Stimulated activated CD4-positive, alpha-beta T cell treated with anti-CD3 and anti-CD28 coated beads, TNF-alpha, amount 100 ng/mL, for 4 hours (primary cell): ENCODE data around the gene RGS12.

ENCODE experiments used
- DNase-seq, 3 experiments: peaks; one replicate each; pipeline ENCODE4 v3.0.0-alpha.2; 2020; ENCODE audit warnings: low read depth in 3 of 3

RGS12 gene

DNA sequence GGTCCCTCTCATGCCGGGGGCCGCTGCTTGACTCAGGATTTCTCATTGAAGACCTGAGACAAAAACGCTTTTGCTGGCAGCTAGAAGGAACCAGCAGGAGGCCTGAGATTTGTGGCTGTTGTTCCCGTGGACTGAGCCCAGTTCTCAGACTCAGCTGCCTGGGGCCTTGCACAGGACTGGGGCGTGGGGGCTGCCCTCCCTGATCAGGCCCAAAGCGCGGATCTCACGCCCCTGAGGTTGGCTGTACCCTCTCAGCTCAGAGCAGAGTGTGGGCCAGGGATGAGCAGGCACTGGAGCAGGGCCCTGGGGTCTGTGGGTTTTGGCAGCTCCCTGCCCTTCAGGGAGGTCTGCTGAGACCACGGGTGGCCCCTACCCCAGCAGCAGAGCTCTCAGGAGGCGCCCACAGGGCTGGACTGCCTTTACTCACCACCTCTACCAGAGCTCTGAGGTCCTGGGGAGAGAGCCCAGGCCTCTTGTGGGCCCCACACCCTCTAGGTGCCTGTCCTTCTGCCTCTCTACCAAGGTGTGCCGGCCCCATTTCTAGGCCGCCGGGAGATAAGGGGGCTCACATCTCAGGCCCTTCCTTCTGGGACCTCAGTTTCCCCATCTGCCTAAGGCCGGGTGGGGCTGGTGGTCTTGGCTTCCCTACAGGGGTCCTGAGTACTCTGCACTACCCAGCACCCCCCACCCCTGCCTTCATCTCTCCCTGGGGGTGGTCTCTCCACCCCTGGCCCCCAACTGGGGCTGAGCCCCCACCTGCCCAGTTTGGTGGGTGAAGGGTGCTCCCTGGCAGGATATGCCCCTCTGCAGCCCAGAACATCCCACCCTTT, 38.3 kb upstream of the RGS12 start:
- DNase-seq = no peak

DNA sequence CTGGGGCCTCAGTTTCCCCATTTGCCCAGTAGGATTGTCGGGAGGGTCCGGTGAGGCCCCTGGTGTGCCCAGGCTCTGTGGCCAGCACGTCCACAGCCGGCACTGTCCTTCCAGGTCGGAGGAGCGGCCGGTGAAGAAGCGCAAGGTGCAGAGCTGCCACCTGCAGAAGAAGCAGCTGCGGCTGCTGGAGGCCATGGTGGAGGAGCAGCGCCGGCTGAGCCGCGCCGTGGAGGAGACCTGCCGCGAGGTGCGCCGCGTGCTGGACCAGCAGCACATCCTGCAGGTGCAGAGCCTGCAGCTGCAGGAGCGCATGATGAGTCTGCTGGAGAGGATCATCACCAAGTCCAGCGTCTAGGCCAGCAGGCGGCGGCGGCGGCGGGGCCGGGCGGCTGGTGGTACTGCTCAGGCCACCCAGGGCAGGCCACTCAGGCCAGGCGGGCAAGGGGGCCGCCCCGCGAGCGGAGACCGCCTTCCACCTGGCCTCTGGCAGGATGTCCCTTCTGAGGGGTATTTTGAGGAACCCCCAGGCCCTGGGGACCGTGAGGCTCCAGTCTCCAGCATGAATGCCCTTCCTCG, 37.1 kb upstream of the RGS12 start:
- no peak for DNase-seq

DNA sequence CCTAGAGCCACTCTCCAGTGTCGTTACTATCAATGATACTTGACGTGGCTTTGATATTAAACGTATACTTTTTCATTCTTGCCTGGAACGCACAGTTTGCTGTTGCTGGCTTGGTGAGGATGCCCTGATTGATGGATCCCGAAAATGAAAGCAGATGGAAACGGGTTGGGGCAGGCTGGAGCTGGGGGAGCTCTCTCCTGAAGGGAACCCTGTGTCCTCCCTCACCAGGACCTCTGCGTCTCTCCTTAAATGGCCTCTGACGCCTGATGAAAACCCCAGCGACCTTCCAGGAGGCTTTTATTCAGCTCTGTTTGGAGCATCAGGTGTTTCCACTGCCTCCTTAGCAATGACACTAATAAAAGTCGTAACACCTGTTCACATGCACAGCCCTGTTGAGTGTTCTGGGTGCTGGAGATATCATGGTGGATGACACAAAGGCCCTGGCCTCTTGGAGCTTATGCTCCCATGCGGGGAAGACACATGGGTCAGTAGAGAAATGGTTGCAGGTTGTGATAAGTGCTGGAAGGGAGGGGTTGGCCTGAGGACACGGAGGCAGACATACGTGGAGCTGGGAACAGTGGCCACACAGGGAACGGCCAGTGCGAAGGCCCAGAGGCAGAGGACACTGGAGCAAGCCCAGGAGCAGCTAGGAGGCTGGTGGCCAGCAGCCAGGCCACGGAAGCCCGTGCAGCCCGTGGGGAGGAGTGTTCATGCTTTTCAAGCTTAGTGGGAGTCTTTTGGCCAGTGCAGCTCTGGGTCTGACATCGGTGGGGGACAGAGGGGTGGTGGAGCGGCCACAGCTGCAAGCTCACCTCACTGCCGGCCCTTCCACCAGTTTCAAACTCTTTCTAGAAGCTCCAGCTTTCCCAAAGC, 36.4 kb upstream of the RGS12 start:
- DNase-seq = no peak

DNA sequence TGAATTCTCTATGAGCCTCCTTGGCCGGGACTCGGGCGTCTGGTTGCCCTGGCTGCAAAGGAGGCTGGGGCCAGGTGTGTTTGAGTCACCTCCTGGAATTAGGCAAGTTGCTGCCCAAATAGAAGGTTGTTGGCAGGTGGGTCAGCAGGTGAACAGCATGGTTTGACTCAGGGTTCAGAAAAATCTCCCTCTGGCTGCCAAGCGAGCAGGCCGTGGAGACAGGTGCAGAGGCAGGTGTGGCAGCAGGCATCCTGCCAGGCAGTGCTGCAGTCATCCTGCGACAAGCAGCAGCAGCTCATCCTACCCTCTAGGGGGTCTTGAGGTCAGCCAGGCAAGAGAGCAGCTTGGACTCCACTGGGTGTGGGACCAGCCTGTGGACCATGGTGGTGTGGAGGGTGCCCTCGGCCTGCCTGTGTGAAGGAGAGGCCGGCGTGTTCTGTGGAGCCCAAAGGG, 35.7 kb upstream of the RGS12 start:
- no peak for DNase-seq

DNA sequence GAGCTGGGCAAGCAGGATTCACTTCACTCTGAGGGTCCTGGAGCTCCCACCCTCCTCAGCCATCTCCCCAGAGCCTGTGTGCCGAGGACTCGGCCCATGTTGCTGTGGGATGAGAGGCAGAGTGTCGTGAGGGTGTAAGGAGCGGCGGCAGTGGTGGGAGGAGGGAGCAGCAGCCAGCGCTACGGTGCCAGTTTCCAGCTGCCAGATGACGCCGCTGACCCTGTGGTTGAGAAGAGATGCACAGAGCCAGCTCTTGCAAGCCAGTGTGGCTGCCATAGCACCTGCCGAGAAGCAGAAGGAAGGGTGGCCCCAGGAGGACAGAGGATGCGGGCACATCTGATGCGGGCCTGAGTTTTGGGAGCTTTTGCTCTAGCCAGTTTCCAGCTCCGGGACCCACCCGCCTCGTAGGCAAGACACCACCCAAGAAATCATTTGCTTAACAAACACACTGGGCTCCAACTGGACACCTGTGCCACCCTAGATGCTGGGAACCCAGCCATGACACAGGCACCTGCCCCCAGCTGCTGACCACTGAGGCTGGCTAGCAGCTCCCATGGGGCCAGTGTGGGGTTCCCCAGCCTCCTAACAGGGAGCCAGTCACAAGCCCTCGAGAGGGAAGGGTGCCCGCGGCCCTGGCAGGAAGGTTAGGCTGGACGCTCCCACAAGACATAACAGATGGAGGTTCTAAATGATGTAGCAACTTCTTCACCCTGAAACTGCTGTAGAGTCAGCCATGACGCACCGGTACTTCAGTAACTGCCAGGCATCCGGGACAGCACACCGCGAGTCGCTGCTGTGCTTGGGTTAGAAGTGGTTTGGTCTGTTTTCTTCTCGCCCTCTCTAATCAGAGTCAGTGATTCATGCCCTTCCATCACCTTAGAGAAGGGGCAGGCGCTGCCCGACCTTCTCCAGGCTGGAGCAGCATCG, 35.0 kb upstream of the RGS12 start:
- no peak for DNase-seq

DNA sequence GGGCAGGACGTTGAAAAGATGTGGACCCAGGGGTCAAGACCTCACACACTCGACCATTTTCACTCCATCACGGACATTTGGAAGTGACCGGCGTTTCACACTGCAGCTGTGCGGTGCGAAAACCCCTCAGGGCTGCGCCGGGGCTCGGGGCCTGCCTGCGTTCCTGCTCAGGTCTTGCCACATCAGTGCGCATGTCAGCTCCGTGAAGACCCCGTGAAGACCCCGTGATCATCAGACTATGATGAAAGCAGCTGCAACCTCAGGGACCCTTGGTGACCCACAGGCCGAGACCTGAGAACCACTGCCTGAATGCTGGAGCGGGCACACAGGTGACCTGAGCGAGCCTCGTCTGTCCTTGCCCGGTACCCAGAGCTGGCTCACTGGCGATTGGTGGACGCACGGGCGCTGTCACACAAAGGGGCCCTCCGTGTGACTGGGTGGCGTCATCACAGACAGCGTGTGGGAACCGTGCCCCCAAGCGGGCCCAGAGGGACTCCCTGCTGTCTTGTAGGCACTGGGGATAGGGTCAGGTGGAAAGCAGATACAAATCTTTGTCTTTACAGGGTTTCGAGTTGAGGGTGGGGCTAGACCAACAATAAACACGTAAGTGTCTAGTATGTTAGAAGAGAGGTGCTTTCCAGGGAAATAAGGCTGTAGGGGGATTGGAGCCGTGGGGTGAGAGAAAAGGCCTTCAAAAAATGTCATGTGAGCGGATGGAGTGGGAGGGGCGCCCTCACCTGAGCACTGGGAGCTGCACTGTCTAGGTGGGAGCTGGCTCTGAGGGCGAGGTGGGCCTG, 31.2 kb upstream of the RGS12 start:
- DNase-seq = no peak

GRCh38 chr4:3262208-3263052, 30.4 kb upstream of the RGS12 start:
- no peak for DNase-seq

- DNase-seq = no peak
Observed at GRCh38 chr4:3263053-3263875, 29.6 kb upstream of the RGS12 start.

DNA sequence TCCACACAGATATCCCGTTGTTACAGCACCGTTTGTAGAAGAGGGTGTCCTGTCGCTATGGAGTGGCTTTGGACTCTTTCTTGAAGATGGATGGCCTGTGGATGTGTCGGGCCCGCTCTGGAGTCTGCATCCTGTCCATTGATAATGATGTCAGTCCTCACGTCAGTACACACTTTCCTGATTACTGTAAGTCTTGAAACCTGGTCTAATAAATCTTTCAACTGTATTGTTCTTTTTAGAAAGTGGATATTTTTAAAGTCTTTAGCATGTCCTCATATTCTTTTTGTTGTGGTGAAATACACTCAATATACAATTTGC, 29.0 kb upstream of the RGS12 start:
- DNase-seq = no peak

DNA sequence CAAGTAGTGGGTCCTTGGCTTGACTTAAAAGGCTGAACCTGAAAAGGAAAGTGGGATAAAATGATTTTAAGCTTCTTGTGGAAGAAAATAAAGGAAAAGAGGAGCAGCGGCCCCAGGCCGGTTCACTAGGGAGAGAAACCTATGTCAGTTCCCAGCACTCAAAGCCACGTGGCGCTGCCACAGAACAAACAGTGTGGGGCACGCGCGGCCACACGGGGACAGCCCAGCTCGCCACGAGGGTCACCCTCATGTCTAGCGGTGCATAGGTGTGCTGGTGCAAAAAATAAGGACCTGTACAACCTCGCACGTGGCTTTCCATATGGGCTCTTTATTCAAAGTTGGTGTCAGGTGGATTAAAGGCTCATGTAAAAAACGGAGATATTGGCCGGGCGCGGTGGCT, 26.7 kb upstream of the RGS12 start:
- no peak for DNase-seq

- DNase-seq = no peak
Observed at GRCh38 chr4:3267576-3268394, 25.0 kb upstream of the RGS12 start.

DNA sequence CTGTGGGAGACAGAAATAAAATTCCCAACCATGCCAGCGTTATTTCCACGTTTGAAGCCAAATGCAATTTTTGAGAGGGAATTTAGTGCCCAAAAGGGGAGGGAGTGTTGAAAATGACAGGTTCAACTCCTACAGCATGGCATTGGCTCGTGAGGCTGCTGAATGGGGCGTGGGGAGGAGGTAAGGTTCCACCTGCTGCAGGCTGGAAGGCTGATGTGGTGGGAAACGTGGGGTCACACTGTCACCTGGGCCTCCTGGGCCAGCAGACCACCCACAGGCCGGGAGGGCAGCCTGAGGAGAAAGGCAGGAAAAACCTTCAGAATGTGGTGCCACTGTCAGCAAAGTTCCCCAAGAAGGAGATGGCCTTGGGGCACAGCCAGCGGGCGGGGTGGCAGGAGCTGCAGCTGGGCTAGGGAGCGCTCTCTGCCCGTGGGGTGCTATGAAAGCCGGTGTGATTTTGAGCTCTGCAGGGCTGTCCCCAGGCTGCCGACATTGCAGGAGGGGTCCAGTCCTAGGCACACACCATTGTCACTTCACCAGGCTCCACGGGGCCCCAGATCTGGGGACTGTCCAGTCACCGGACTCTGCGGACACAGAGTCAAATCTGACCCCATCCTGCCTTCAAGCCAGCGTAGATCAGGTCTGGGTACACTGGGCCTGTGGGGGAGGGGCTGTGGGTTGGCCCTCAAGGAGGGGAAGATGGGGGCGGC, 24.3 kb upstream of the RGS12 start:
- no peak for DNase-seq

DNA sequence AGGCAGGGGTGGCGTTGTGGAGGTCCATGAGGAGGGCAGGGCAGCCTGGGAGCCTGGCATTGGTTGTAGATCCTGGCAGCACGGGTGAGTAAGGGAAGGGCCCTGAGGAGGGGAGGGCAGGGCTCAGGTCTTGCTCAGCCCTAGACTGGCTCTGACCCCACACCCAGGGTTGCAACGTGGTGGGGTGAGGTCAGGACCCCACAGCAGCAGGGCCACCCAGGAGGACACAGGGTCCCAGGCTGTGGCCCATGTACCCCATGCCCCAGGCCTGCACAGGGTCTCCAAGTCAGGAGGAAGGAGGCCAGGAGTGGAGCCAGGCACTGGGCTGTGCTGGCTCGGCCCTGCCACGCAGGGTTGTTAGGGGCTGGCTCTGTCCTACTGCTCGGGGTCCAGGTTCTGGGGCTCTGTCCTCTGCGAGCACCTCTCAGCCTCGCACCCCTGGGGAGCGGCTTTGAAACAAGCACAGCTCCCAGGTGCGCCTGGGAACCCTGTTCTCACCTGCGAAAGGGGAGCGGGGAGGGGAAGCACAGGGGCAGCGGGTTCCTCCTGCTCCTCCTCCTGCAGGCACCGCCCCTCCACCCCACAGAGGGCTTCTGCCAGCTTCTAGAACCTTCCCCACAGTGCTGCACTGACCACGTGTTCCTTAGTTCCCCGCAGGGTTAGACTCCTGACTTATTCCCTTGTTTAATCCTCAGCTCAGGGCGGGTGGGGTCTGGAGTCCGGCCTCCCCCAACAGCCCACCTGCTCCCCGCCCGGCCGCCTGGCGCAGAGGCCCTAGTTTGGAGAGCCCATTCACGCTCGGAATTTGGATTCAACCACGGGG, 23.5 kb upstream of the RGS12 start:
- DNase-seq = no peak

GRCh38 chr4:3269991-3270611, 22.7 kb upstream of the RGS12 start:
- DNase-seq = no peak

DNA sequence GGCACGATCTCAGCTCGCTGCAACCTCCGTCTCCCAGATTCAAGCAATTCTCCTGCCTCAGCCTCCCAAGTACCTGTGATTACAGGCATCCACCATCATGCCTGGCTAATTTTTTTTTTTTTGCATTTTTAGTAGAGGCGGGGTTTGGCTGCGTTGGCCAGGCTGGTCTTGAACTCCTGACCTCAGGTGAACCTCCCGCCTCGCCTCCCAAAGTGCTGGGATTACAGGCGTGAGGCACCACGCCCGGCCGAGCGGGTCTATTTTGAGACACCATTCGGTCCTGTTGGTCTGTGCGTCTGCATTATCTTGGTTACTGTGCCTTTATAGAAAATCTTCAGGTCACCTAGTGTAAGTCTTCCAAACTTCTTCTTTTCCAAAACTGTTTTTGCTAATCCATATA, 21.7 kb upstream of the RGS12 start:
- no peak for DNase-seq

DNA sequence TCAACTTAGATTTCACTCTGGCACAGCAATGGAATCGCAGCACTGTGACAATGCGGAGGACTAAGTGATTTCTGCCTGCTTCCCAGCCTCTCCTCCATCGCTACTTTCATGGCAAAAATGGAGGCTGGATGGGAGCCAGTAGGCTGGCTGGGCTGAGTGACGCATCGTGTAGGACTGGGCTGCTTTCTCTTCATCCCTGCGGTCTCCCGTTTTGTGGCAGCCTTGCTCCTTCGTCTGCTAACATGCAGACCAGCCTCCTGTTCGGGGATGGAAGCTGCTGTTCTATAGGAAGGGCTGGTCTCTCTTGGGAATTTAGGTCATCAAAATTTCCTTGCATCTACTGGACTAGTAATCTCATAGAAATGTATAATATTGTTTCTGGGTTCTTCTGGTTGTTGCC, 15.8 kb upstream of the RGS12 start:
- DNase-seq = no peak
